ENCODE results near the gene THOC1. TPM values are rescaled to one million over a fixed set of nuclear protein-coding genes. Genes with fewer than 3 reads are reported as not detected.
A peak's percentile ranks its signal among the peaks of the same experiment; 100 is the strongest.

The THOC1 gene
- total RNA-seq, 1 donor from 2014 or later, result 45.8 TPM

DNA sequence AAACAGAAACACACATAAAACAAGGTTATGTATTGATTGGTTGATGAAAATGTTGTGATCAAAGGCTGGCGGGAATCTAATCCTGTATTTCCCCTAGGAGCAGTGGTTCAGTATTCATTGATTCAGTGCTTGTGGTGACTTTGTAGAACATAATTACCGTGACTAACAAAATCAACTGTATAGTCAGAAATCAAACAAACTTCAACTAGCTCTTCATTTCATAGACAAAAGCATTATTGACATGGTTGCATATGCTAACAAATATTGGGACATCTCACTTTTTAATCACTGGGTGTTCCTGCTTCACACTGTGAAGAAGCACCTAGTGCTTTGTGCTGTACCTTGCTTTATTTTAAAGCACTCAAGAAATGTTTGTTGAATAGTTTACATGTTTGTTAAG lies 68.1 kb downstream of the THOC1 start:
- Mint-ChIP-seq H3K9me3 (ENCODE audit: unreplicated experiment) (no peaks in the 10 kb centered on the region), H3K27ac (ENCODE audit: unreplicated experiment) (no peak overlapping the region), H3K36me3 (ENCODE audit: low read depth, unreplicated experiment) (peaks cover 27% of the 10 kb centered on the region), H3K27me3 (ENCODE audit: unreplicated experiment) (peaks cover 6% of the 10 kb centered on the region), H3K4me1 (ENCODE audit: unreplicated experiment) (peaks cover 3% of the 10 kb centered on the region), H3K4me3 (ENCODE audit: unreplicated experiment) (no peak overlapping the region)
- DNase-seq (ENCODE audit: low spot score), result no peak
- TF ChIP-seq, protein P1, sequence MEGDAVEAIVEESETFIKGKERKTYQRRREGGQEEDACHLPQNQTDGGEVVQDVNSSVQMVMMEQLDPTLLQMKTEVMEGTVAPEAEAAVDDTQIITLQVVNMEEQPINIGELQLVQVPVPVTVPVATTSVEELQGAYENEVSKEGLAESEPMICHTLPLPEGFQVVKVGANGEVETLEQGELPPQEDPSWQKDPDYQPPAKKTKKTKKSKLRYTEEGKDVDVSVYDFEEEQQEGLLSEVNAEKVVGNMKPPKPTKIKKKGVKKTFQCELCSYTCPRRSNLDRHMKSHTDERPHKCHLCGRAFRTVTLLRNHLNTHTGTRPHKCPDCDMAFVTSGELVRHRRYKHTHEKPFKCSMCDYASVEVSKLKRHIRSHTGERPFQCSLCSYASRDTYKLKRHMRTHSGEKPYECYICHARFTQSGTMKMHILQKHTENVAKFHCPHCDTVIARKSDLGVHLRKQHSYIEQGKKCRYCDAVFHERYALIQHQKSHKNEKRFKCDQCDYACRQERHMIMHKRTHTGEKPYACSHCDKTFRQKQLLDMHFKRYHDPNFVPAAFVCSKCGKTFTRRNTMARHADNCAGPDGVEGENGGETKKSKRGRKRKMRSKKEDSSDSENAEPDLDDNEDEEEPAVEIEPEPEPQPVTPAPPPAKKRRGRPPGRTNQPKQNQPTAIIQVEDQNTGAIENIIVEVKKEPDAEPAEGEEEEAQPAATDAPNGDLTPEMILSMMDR (IDR thresholded peaks at IDR 0.05; ENCODE audit: unreplicated experiment), result no peak

DNA sequence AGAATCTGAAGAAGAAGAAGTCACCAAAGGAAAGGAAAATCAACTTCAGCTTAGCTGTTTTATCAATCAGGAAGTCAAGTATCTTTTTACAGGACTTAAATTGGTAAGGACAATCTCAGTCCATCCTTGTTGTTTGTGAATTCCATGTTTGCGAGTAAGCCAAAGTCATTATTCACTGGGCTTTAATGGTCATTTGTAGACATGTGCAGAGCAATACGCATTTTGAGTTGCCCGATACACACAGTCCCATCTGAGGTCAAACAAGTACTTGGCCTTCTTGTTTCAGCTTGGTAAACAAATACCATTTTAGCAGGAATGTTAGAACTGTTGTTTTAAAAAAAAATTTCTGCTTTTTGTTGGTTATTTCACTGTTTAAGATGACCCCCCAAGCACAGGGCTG lies 68.6 kb downstream of the THOC1 start:
- no peaks in the 10 kb centered on the region for H3K9me3 Mint-ChIP-seq (ENCODE audit: unreplicated experiment)
- peaks cover 6% of the 10 kb centered on the region for H3K27me3 Mint-ChIP-seq (ENCODE audit: unreplicated experiment)
- H3K27ac Mint-ChIP-seq (ENCODE audit: unreplicated experiment), result no peak overlapping the region
- TF ChIP-seq, protein P1 (IDR thresholded peaks at IDR 0.05; ENCODE audit: unreplicated experiment), result no peak
- no peak for DNase-seq (ENCODE audit: low spot score)
- peaks cover 3% of the 10 kb centered on the region for H3K4me1 Mint-ChIP-seq (ENCODE audit: unreplicated experiment)
- H3K36me3 Mint-ChIP-seq (ENCODE audit: low read depth, unreplicated experiment), result peaks cover 27% of the 10 kb centered on the region
- no peak overlapping the region for H3K4me3 Mint-ChIP-seq (ENCODE audit: unreplicated experiment)

DNA sequence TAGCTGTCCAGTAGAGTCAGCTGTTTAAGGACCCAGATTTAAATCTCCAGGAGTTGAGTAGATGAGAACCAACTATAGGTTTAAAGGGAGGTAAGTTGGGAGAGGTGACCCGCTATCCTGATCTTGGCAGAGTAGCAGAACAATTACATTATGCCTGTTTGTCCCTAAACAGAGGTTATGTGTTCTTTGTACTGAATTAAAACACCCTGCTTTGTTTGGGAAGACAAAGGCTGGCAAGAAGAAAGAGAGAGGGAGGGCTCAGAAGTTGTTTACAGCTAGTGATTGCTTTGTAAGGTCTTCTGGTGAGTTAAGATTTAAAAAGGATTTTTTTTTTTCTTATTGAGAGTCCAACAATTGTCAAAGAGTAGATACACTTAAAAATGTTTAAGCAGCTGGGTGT lies 72.2 kb downstream of the THOC1 start:
- Mint-ChIP-seq H3K27ac (ENCODE audit: unreplicated experiment) (peak overlapping the region; percentile 39), H3K4me3 (ENCODE audit: unreplicated experiment) (no peak overlapping the region), H3K4me1 (ENCODE audit: unreplicated experiment) (peaks cover 3% of the 10 kb centered on the region), H3K27me3 (ENCODE audit: unreplicated experiment) (peaks cover 6% of the 10 kb centered on the region), H3K9me3 (ENCODE audit: unreplicated experiment) (no peaks in the 10 kb centered on the region), H3K36me3 (ENCODE audit: low read depth, unreplicated experiment) (peaks cover 20% of the 10 kb centered on the region)
- TF ChIP-seq, protein P1 (IDR thresholded peaks at IDR 0.05; ENCODE audit: unreplicated experiment), result no peak
- no peak for DNase-seq (ENCODE audit: low spot score)

DNA sequence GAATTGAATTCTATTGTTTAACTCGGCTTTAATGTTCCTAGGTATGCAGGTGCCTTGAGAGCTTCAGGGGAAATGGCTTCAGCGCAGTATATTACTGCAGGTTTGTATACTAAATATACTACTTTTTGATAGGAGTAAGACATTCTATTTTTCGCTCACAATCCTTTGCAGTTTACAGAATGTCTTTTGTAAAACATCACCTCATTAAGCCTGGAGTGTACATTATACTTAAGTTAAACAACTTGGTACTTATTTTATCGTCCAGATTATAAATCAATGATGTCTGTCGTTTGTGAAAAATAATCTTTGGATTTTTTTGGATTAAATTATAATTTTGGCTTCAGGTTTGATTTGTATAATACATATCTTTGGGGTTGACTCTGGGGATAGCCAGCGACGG lies 75.0 kb downstream of the THOC1 start:
- Mint-ChIP-seq H3K4me3 (ENCODE audit: unreplicated experiment) (no peak overlapping the region), H3K4me1 (ENCODE audit: unreplicated experiment) (peaks cover 3% of the 10 kb centered on the region), H3K9me3 (ENCODE audit: unreplicated experiment) (no peaks in the 10 kb centered on the region), H3K27me3 (ENCODE audit: unreplicated experiment) (peaks cover 6% of the 10 kb centered on the region), H3K36me3 (ENCODE audit: low read depth, unreplicated experiment) (peaks cover 16% of the 10 kb centered on the region), H3K27ac (ENCODE audit: unreplicated experiment) (no peak overlapping the region)
- TF ChIP-seq, protein P1 (IDR thresholded peaks at IDR 0.05; ENCODE audit: unreplicated experiment), result no peak
- no peak for DNase-seq (ENCODE audit: low spot score)

DNA sequence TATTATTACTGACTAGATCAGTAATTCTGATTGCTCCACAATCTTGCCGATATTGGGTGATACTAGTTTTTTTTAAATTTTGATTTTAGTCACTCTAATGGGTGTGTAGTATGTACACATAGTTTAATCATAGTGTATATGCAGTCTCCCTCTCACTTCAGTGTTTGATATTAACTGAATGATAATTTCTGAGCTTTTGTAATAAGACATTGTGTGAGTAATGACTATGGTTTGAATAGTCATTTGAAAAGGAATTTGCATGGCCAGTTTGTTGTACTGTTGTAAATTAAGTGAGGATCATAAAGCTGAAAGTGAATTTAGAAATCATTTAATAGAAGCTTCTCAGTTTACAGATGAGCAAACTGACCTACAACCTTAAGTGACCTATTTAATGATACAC lies 76.1 kb downstream of the THOC1 start:
- DNase-seq (ENCODE audit: low spot score), result no peak
- Mint-ChIP-seq H3K9me3 (ENCODE audit: unreplicated experiment) (no peaks in the 10 kb centered on the region), H3K4me1 (ENCODE audit: unreplicated experiment) (no peaks in the 10 kb centered on the region), H3K36me3 (ENCODE audit: low read depth, unreplicated experiment) (peaks cover 8% of the 10 kb centered on the region), H3K27me3 (ENCODE audit: unreplicated experiment) (no peaks in the 10 kb centered on the region), H3K27ac (ENCODE audit: unreplicated experiment) (no peak overlapping the region), H3K4me3 (ENCODE audit: unreplicated experiment) (no peak overlapping the region)
- TF ChIP-seq, protein P1 (IDR thresholded peaks at IDR 0.05; ENCODE audit: unreplicated experiment), result no peak
